Neural cell (in vitro differentiated cells): ENCODE results near the gene SRC. TPM values are rescaled to one million over a fixed set of nuclear protein-coding genes. Genes with fewer than 3 reads are reported as not detected.

ENCODE experiments used
- H2AFZ ChIP-seq: fragments of 200-600, 300-800 bp; sonication (generic), shearing (Covaris generic); 2 replicates; pipeline ENCODE4 v1.6.0; 2014; ENCODE audit warnings: low read depth, mild to moderate bottlenecking, antibody characterized with exemption, low read length, moderate library complexity
- H3F3A ChIP-seq: fragments of 200-600 bp; shearing (Covaris generic); 2 replicates; pipeline ENCODE4 v1.6.1; 2016; ENCODE audit warnings: mild to moderate bottlenecking, moderate library complexity, mixed read lengths, antibody characterized with exemption, low read length; ENCODE audit not compliant: insufficient read depth, poor library complexity, severe bottlenecking
- H3K27ac ChIP-seq: fragments of 200-600, 300-800 bp; sonication (generic), shearing (Covaris generic); 2 replicates; pipeline ENCODE4 v1.5.1; 2014; ENCODE audit warnings: mild to moderate bottlenecking, low read length, moderate library complexity
- H3K27me3 ChIP-seq: fragments of 300-800, 200-600 bp; sonication (generic), shearing (Covaris generic); 2 replicates; pipeline ENCODE4 v1.6.0; 2014; ENCODE audit warnings: mild to moderate bottlenecking, low read depth, low read length, moderate library complexity; ENCODE audit not compliant: insufficient read depth
- H3K36me3 ChIP-seq: fragments of 300-800, 200-600 bp; sonication (generic), shearing (Covaris generic); 2 replicates; pipeline ENCODE4 v1.5.1; 2014; ENCODE audit warnings: mild to moderate bottlenecking, antibody characterized with exemption, low read length, moderate library complexity; ENCODE audit not compliant: insufficient read depth
- H3K4me2 ChIP-seq: fragments of 300-800, 200-600 bp; sonication (generic), shearing (Covaris generic); 2 replicates; pipeline ENCODE4 v1.6.0; 2014; ENCODE audit warnings: mild to moderate bottlenecking, low read length
- H3K4me3 ChIP-seq: fragments of 300-800, 200-600 bp; sonication (generic), shearing (Covaris generic); 2 replicates; pipeline ENCODE4 v1.5.1; 2014; ENCODE audit warnings: mild to moderate bottlenecking, low read length, moderate library complexity
- H3K79me2 ChIP-seq: fragments of 200-600 bp; shearing (Covaris generic); replicated peaks from 2 replicates; pipeline ENCODE4 v1.6.0; 2014; ENCODE audit warnings: mild to moderate bottlenecking, low read length, moderate library complexity; ENCODE audit not compliant: insufficient read depth
- H3K9ac ChIP-seq: fragments of 300-800, 200-600 bp; sonication (generic), shearing (Covaris generic); 2 replicates; pipeline ENCODE4 v1.6.1; 2016; ENCODE audit warnings: mild to moderate bottlenecking, low read length, mixed read lengths
- H3K9me2 ChIP-seq: fragments of 200-600 bp; shearing (Covaris generic); 2 replicates; pipeline ENCODE4 v1.6.1; 2016; ENCODE audit warnings: mild to moderate bottlenecking, low read length, mixed read lengths; ENCODE audit not compliant: insufficient read depth
- H3K9me3 ChIP-seq: fragments of 200-600, 300-800 bp; sonication (generic), shearing (Covaris generic); 2 replicates; pipeline ENCODE4 v1.6.1; 2016; ENCODE audit warnings: mild to moderate bottlenecking, mixed run types, low read length, moderate library complexity, mixed read lengths
- H4K20me1 ChIP-seq: fragments of 200-600 bp; shearing (Covaris generic); 2 replicates; pipeline ENCODE4 v1.6.1; 2016; ENCODE audit warnings: mild to moderate bottlenecking, mixed run types; ENCODE audit not compliant: insufficient read depth
- EP300 ChIP-seq: fragments of 450-650 bp; conservative IDR thresholded peaks from 2 replicates; pipeline ENCODE4 v1.6.1; 2014; ENCODE audit warnings: antibody characterized with exemption, mild to moderate bottlenecking, moderate library complexity; ENCODE audit not compliant: poor library complexity, severe bottlenecking
- EZH2 ChIP-seq: fragments of 200-600, 300-800 bp; shearing (Covaris generic), sonication (generic); IDR thresholded peaks from 2 replicates; pipeline ENCODE4 v1.6.1; 2014; ENCODE audit warnings: antibody characterized with exemption, low read length, borderline replicate concordance, mild to moderate bottlenecking; ENCODE audit not compliant: insufficient read depth, poor library complexity, severe bottlenecking
- POLR2AphosphoS5 ChIP-seq: IDR thresholded peaks from 2 replicates; pipeline ENCODE4 v1.6.1; 2012
- RAD21 ChIP-seq: fragments of 450-650 bp; conservative IDR thresholded peaks from 2 replicates; pipeline ENCODE4 v1.6.1; 2014; ENCODE audit warnings: antibody characterized with exemption, mild to moderate bottlenecking, moderate library complexity
- SMC3 ChIP-seq: fragments of 450-650 bp; conservative IDR thresholded peaks from 2 replicates; pipeline ENCODE4 v1.6.1; 2014; ENCODE audit warnings: antibody characterized with exemption, mild to moderate bottlenecking, moderate library complexity; ENCODE audit not compliant: poor library complexity
- TAF1 ChIP-seq: IDR thresholded peaks from 2 replicates; pipeline ENCODE4 v1.6.1; 2012; ENCODE audit warnings: low read depth
- polyA plus RNA-seq: library from polyadenylated mRNA; depleted of rRNA; stranded (reverse); fragments of >200 nt; gene quantifications from 2 replicates; pipeline ENCODE4 v1.2.3, GENCODE V29; 2014
- TF ChIP-seq, protein P1 (sequence below): IDR thresholded peaks from 2 replicates; pipeline ENCODE4 v1.6.1; 2012; ENCODE audit warnings: borderline replicate concordance
- TF ChIP-seq, protein P2 (sequence below): fragments of 450-650 bp; IDR thresholded peaks from 2 replicates; pipeline ENCODE4 v1.5.1; 2014; ENCODE audit warnings: antibody characterized with exemption, mild to moderate bottlenecking, moderate library complexity; ENCODE audit not compliant: poor library complexity, severe bottlenecking

SRC gene
- polyA plus RNA-seq, 1 donor from 2014 or later, result 39.0 TPM

DNA sequence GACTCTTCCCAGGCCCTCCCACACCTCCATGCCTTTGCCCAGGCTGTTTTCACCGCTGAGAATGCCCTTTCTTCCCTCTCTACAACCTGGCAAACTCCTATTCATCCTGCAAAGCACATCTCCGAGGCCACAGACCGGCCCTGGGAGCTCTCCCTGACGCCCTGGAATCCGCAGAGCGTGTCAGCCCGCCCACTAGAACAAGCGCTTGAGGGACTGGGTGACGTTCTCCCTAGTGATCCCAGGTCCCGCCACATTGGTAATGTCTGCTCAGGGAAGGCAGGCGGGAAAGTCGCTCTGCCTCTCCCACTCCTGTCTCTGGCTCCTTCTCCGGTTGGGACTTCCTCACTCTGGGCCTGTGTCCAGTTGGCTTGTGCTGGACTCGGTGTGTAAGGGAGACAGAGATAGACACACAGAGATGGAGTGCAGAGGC lies 61.6 kb downstream of the SRC start:
- no peaks in the 10 kb centered on the region for H3K9me2 ChIP-seq
- H2AFZ ChIP-seq, result no peak overlapping the region
- no peaks in the 10 kb centered on the region for H3K9me3 ChIP-seq
- no peaks in the 10 kb centered on the region for H3K79me2 ChIP-seq
- H3K36me3 ChIP-seq, result peaks cover 4% of the 10 kb centered on the region
- H3K4me3 ChIP-seq, result peak overlapping the region; percentile 15
- H3K4me2 ChIP-seq, result peak overlapping the region; percentile 26
- TF ChIP-seq, protein P1, sequence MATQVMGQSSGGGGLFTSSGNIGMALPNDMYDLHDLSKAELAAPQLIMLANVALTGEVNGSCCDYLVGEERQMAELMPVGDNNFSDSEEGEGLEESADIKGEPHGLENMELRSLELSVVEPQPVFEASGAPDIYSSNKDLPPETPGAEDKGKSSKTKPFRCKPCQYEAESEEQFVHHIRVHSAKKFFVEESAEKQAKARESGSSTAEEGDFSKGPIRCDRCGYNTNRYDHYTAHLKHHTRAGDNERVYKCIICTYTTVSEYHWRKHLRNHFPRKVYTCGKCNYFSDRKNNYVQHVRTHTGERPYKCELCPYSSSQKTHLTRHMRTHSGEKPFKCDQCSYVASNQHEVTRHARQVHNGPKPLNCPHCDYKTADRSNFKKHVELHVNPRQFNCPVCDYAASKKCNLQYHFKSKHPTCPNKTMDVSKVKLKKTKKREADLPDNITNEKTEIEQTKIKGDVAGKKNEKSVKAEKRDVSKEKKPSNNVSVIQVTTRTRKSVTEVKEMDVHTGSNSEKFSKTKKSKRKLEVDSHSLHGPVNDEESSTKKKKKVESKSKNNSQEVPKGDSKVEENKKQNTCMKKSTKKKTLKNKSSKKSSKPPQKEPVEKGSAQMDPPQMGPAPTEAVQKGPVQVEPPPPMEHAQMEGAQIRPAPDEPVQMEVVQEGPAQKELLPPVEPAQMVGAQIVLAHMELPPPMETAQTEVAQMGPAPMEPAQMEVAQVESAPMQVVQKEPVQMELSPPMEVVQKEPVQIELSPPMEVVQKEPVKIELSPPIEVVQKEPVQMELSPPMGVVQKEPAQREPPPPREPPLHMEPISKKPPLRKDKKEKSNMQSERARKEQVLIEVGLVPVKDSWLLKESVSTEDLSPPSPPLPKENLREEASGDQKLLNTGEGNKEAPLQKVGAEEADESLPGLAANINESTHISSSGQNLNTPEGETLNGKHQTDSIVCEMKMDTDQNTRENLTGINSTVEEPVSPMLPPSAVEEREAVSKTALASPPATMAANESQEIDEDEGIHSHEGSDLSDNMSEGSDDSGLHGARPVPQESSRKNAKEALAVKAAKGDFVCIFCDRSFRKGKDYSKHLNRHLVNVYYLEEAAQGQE, result peak; percentile 88
- TF ChIP-seq RAD21 (no peak), POLR2AphosphoS5 (peak; percentile 44)
- H3F3A ChIP-seq, result no peaks in the 10 kb centered on the region
- H3K9ac ChIP-seq, result peak overlapping the region; percentile 62
- peak overlapping the region; percentile 83 for H3K27ac ChIP-seq
- no peaks in the 10 kb centered on the region for H3K27me3 ChIP-seq
- H4K20me1 ChIP-seq, result no peaks in the 10 kb centered on the region

DNA sequence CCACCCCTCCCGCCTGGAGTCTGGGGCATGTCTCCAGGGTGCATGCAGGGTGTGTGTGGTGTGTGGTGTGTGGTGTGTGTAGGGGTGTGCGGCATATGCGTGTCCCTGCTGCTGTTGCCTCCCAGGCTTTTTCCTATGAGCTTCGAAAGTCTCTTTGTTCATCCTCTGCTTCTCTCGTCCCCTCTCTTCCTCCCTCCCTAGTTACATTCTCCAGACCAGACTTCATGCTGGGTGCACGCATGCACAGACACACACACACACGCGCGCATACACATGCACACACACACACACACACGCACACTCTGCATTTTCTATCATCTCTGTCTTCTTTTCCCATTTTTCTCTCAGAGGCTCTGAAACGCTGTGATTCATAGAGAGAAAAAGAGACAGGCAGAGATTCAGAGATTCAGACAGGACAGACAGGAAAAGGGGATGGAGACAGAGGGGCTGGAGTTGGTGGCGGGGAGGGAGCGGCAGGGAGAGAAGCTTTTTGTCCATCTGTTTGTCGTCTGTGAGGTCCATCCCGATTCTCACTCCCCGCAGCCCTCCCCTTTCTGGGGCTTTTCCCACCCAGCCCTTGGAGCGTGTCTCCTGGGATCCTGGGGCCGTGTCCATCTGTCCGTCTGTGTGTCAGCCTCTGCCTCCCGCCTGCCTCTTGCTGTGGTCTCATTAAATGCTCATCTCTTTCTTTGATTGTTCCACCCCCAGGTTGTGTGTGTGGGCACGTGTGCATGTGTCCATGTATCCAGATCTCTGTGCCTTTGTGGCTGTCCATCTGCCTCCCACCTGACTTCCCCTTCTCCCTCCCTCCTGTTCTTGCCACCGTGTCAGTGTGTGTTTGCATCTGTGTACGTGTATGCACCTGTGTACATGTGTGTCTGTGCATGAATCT lies 62.6 kb downstream of the SRC start:
- Histone ChIP-seq H3K27me3 (no peaks in the 10 kb centered on the region), H3K27ac (peak overlapping the region; percentile 83), H3K79me2 (no peaks in the 10 kb centered on the region), H2AFZ (no peak overlapping the region), H3K4me3 (peak overlapping the region; percentile 17), H3K9me2 (no peaks in the 10 kb centered on the region), H4K20me1 (no peaks in the 10 kb centered on the region), H3K9ac (peak overlapping the region; percentile 62), H3F3A (peaks cover 6% of the 10 kb centered on the region), H3K36me3 (peaks cover 4% of the 10 kb centered on the region), H3K9me3 (no peaks in the 10 kb centered on the region), H3K4me2 (peak overlapping the region; percentile 26)
- peak; percentile 40 for TF ChIP-seq SMC3
- no peak for TF ChIP-seq EZH2
- TF ChIP-seq, protein P1, result no peak
- peak; percentile 69 for TF ChIP-seq POLR2AphosphoS5
- TF ChIP-seq EP300, result peak; percentile 29
- no peak for TF ChIP-seq RAD21
- no peak for TF ChIP-seq TAF1
- TF ChIP-seq, protein P2, sequence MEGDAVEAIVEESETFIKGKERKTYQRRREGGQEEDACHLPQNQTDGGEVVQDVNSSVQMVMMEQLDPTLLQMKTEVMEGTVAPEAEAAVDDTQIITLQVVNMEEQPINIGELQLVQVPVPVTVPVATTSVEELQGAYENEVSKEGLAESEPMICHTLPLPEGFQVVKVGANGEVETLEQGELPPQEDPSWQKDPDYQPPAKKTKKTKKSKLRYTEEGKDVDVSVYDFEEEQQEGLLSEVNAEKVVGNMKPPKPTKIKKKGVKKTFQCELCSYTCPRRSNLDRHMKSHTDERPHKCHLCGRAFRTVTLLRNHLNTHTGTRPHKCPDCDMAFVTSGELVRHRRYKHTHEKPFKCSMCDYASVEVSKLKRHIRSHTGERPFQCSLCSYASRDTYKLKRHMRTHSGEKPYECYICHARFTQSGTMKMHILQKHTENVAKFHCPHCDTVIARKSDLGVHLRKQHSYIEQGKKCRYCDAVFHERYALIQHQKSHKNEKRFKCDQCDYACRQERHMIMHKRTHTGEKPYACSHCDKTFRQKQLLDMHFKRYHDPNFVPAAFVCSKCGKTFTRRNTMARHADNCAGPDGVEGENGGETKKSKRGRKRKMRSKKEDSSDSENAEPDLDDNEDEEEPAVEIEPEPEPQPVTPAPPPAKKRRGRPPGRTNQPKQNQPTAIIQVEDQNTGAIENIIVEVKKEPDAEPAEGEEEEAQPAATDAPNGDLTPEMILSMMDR, result no peak
